ENCODE results near the gene DOCK3. TPM values are rescaled to one million over a fixed set of nuclear protein-coding genes. Genes with fewer than 3 reads are reported as not detected.
"Not testable (repeated sequence)": the region's sequence is repeated elsewhere in the genome, so short reads cannot be mapped to it uniquely, and the experiment has no call there.

The DOCK3 gene
- total RNA-seq, 1 donor from 2014 or later, result 0.98 TPM

DNA sequence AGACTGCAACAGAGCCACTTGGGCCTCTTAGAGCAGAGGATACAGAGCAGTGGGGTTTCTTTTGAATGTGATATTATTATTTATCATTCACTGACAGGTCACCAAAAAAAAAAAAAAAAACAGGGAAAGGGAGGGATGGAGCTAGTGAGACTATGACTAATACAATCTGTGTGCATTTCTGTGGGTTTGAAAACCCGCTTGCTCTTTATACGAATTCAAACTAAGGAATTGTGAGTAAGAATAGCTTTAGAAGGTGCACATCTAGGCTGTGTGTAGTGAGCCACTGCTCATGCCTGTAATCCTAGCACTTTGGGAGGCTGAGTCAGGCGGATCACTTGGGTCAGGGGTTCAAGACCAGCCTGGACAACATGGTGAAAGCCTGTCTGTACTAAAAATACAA is 523.8 kb downstream of the DOCK3 start:
- no peak for TF ChIP-seq POLR2AphosphoS5 (IDR thresholded peaks at IDR 0.05; ENCODE audit: insufficient read depth in 1 of 2, low read depth in 1 of 2)
- TF ChIP-seq CTCF (IDR thresholded peaks at IDR 0.05), result no peak
- no peak for TF ChIP-seq POLR2A (IDR thresholded peaks at IDR 0.05)
- intact Hi-C loops (cut with DNase I), result no loop called here
- H3K27ac ChIP-seq, result no peak overlapping the region
- H3K36me3 ChIP-seq, result no peaks in the 10 kb centered on the region
- no peaks in the 10 kb centered on the region for H3K27me3 ChIP-seq
- no peak overlapping the region for H3K4me3 ChIP-seq
- DNase-seq (ENCODE audit: extremely low spot score in 2 of 2), result no peak
- no peaks in the 10 kb centered on the region for H3K9me3 ChIP-seq
- no peaks in the 10 kb centered on the region for H3K4me1 ChIP-seq

- H3K27me3 ChIP-seq; H3K27ac ChIP-seq; H3K36me3 ChIP-seq; DNase-seq (ENCODE audit: extremely low spot score in 2 of 2); intact Hi-C loops (cut with DNase I); H3K4me1 ChIP-seq; H3K4me3 ChIP-seq; H3K9me3 ChIP-seq: not testable (repeated sequence)
These were observed 524.6 kb downstream of the DOCK3 start for GRCh38 chr3:51199296-51199695.

- Histone ChIP-seq H3K27me3 (no peaks in the 10 kb centered on the region), H3K4me1 (no peaks in the 10 kb centered on the region), H3K4me3 (no peak overlapping the region), H3K9me3 (no peaks in the 10 kb centered on the region), H3K36me3 (no peaks in the 10 kb centered on the region), H3K27ac (no peak overlapping the region)
- no peak for TF ChIP-seq POLR2AphosphoS5 (IDR thresholded peaks at IDR 0.05; ENCODE audit: insufficient read depth in 1 of 2, low read depth in 1 of 2)
- DNase-seq (ENCODE audit: extremely low spot score in 2 of 2), result no peak
- intact Hi-C loops (cut with DNase I), result no loop called here
These were observed 541.6 kb downstream of the DOCK3 start for GRCh38 chr3:51216291-51216690.

DNA sequence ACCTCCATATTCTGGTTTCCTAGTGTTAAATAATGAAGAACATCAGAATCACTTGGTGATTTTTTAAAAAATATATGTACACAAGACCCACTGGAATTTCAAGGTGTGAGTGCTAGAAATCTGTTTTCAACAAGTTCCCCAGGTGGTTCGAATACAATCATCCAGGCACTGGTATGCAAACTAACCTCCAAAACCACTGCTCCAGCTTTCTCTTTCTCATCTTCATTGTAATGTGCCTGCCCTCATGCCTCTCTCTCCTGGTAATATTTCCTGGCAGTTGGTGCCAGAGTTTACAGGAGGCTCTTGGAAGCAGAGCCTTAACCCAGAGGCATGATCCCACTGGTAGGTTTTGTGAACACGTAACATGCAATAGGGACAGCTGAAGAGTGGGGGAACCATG is 547.2 kb downstream of the DOCK3 start:
- TF ChIP-seq POLR2AphosphoS5 (IDR thresholded peaks at IDR 0.05; ENCODE audit: insufficient read depth in 1 of 2, low read depth in 1 of 2) (no peak), POLR2A (IDR thresholded peaks at IDR 0.05) (no peak), CTCF (IDR thresholded peaks at IDR 0.05) (no peak)
- no peak overlapping the region for H3K4me3 ChIP-seq
- intact Hi-C loops (cut with DNase I), result no loop called here
- no peaks in the 10 kb centered on the region for H3K9me3 ChIP-seq
- no peaks in the 10 kb centered on the region for H3K36me3 ChIP-seq
- DNase-seq (ENCODE audit: extremely low spot score in 2 of 2), result no peak
- H3K27me3 ChIP-seq, result no peaks in the 10 kb centered on the region
- no peaks in the 10 kb centered on the region for H3K4me1 ChIP-seq
- H3K27ac ChIP-seq, result no peak overlapping the region

DNA sequence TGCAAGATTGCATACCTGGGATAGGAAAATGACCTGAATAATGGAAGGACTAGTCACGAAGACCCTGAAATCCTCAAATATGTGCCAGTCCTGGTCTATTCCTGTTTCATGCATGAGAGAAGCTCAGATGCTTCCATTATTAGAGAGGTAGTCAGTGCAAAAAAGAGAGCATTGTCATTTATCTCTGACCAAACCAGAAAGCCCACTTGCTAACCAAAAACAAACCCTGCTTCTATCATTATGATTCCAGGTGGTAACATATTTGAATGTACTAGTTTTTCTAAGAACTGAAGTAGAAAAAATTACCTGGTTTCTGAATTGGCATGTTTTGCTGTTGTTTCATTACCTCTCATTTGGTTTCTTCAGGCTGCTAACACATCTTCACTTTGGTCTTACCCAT is 549.6 kb downstream of the DOCK3 start:
- DNase-seq (ENCODE audit: extremely low spot score in 2 of 2), result no peak
- no peaks in the 10 kb centered on the region for H3K36me3 ChIP-seq
- H3K4me3 ChIP-seq, result no peak overlapping the region
- intact Hi-C loops (cut with DNase I), result no loop called here
- no peak overlapping the region for H3K27ac ChIP-seq
- no peaks in the 10 kb centered on the region for H3K27me3 ChIP-seq
- TF ChIP-seq POLR2A (IDR thresholded peaks at IDR 0.05), result no peak
- no peak for TF ChIP-seq CTCF (IDR thresholded peaks at IDR 0.05)
- TF ChIP-seq POLR2AphosphoS5 (IDR thresholded peaks at IDR 0.05; ENCODE audit: insufficient read depth in 1 of 2, low read depth in 1 of 2), result no peak
- no peaks in the 10 kb centered on the region for H3K9me3 ChIP-seq
- H3K4me1 ChIP-seq, result no peaks in the 10 kb centered on the region

DNA sequence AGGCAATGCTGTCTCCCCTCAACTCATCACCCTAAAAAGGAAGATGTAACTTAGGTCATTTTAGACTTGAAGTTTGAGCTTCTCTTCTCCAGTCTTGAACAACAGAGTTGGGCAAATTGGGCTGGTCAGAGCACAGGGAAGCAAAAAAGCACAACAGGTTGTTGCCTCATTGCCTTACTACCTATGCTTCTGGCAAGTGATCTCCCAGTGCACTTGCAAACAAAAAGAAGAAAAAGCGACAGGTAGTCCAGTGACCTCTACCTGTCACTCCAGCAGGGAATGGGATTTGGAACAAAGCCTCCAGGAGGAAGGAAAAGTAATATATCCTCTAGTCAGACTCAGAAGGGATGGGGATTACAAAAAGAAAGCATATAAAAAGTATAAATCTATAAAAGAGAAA is 550.1 kb downstream of the DOCK3 start:
- intact Hi-C loops (cut with DNase I), result no loop called here

More for the DNA sequence above, 550.1 kb downstream of the DOCK3 start:
- no peak for DNase-seq (ENCODE audit: extremely low spot score in 2 of 2)
- H3K4me3 ChIP-seq, result no peak overlapping the region
- no peak overlapping the region for H3K27ac ChIP-seq
- H3K36me3 ChIP-seq, result no peaks in the 10 kb centered on the region
- no peaks in the 10 kb centered on the region for H3K9me3 ChIP-seq
- TF ChIP-seq POLR2A (IDR thresholded peaks at IDR 0.05) (no peak), POLR2AphosphoS5 (IDR thresholded peaks at IDR 0.05; ENCODE audit: insufficient read depth in 1 of 2, low read depth in 1 of 2) (no peak), CTCF (IDR thresholded peaks at IDR 0.05) (no peak)
- H3K27me3 ChIP-seq, result no peaks in the 10 kb centered on the region
- no peaks in the 10 kb centered on the region for H3K4me1 ChIP-seq

Measured in vagina (tissue), 2 donors.